Erythroblast (primary cell): ENCODE measurements around the gene TRPM5.

Source experiments
- GATA1 ChIP-seq: IDR thresholded peaks from 2 replicates; pipeline ENCODE4 v1.6.1; 2011; ENCODE audit warnings: low read depth, mild to moderate bottlenecking, control low read depth, low read length, moderate library complexity
- POLR2A ChIP-seq: IDR thresholded peaks from 2 replicates; pipeline ENCODE4 v1.6.1; 2011; ENCODE audit warnings: mild to moderate bottlenecking, low read length

DNA sequence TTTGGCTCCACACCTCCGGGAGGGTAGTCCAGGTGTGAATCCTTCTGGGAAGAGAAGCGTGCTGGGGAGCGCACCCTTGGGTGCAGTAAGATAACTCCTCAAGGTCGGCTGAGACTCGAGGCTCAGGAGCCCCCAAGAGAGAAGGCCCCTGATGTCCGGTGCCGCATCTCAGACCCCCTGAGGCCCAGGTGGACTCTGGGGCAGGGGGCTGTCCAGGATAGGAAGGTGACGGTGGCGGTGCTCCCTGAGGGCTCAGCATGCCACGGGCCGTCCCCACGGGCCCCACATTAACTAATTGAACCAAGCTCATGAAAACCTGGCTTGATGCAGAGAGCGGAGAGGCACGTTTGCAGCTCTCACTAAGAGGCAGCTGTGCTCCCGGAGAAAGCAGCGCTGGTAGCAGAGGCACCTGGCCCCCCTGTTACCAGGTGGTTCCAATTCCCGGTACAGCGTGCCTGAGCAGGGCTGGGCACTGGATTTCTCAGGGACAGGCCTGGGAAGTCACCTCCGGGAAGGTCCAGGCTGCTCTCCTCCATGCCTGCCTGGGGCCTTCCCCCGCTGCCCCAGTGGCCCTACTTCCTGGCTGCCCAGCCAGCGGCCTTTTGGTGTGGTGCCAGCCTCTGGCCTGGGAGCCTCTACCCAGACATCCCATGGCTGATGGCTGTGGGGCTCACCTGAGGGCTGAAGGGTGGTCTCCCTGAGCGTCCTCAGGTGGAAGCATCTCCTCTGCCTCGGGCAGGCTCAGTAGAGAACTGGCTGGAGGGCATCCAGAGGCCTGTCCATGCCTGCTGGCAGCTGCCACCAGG is 1.6 kb upstream of the TRPM5 start:
- TF ChIP-seq POLR2A (no peak), GATA1 (no peak)
